Neutrophil (primary cell): Measurements from ENCODE around the gene SHF.

Source experiments
- H3K27ac ChIP-seq: fragments of 200-600 bp; sonication (generic); 2 replicates; pipeline ENCODE4 v1.5.1; 2016; ENCODE audit warnings: mild to moderate bottlenecking, moderate library complexity
- H3K27me3 ChIP-seq: fragments of 200-600 bp; sonication (generic); 2 replicates; pipeline ENCODE4 v1.6.0; 2016; ENCODE audit warnings: mild to moderate bottlenecking
- H3K36me3 ChIP-seq: fragments of 200-600 bp; sonication (generic); 2 replicates; pipeline ENCODE4 v1.5.1; 2017
- H3K4me1 ChIP-seq, 2 experiments: fragments of 200-600 bp in 1 of 2; sonication (generic) in 1 of 2; 1 replicate in 1 of 2; 2 replicates in 1 of 2; pipeline versions ENCODE4 v1.5.1 to v1.6.1; 2013 to 2016; ENCODE audit warnings: low read depth in 1 of 2, low read length in 1 of 2, mild to moderate bottlenecking in 1 of 2, moderate library complexity in 1 of 2; ENCODE audit not compliant: control insufficient read depth in 1 of 2, insufficient read depth in 1 of 2
- H3K4me3 ChIP-seq, 2 experiments: fragments of 200-600 bp in 1 of 2; sonication (generic) in 1 of 2; 1 replicate in 1 of 2; 2 replicates in 1 of 2; pipeline ENCODE4 v1.5.1; 2013 to 2016; ENCODE audit warnings: low read depth in 1 of 2, low read length in 1 of 2, mild to moderate bottlenecking in 1 of 2, moderate library complexity in 1 of 2
- H3K9me3 ChIP-seq: fragments of 200-600 bp; sonication (generic); 2 replicates; pipeline ENCODE4 v1.5.1; 2016
- CTCF ChIP-seq: fragments of 200-600 bp; sonication (generic); IDR thresholded peaks from 2 replicates; pipeline ENCODE4 v1.5.1; 2016; ENCODE audit warnings: antibody characterized with exemption

SHF gene

DNA sequence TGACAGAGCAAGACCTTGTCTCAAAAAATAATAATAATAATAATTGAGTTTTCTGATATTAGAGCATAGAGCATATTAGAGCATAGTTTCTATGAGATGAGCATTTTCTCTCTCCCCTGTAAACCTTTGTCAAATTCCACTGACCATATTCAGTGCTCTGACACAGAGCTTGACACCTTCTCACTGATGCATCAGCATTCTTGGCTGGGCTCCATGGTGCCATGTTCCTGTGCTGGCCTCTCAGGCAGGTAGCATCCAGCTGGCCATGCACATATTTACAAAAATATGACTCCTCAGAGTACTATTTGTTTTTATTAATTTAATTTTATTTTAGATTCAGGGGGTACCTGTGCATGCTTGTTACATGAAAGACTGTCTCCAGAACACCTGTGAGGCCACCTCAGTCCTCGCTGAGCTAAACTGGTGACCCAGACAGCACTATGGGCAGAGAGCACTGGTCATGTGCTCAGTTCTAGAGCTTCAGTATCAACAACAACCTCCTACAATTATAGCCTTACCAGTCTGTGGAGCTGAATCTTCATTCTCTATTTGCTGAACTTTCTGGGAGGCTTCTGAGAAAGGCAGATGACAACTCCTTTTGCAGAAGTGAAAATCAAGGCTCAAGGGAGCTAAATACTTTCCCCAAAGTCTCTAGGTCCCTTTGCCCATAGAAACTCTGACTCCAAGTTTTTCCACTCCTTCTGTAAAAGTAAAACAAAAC lies 42.6 kb upstream of the SHF start:
- Histone ChIP-seq H3K4me3 (no peak overlapping the region), H3K4me1 (no peaks in the 10 kb centered on the region), H3K36me3 (no peaks in the 10 kb centered on the region), H3K27ac (no peak overlapping the region), H3K9me3 (no peaks in the 10 kb centered on the region), H3K27me3 (no peaks in the 10 kb centered on the region)
- TF ChIP-seq CTCF: no peak

- TF ChIP-seq CTCF: no peak
- Histone ChIP-seq H3K4me1 (no peaks in the 10 kb centered on the region), H3K9me3 (no peaks in the 10 kb centered on the region), H3K36me3 (no peaks in the 10 kb centered on the region), H3K27me3 (no peaks in the 10 kb centered on the region), H3K4me3 (no peak overlapping the region), H3K27ac (no peak overlapping the region)
Observed at GRCh38 chr15:45228931-45229330, 41.2 kb upstream of the SHF start.

- no peak for TF ChIP-seq CTCF
- Histone ChIP-seq H3K27ac (no peak overlapping the region), H3K9me3 (no peaks in the 10 kb centered on the region), H3K4me1 (no peaks in the 10 kb centered on the region), H3K27me3 (peaks cover 18% of the 10 kb centered on the region), H3K36me3 (no peaks in the 10 kb centered on the region), H3K4me3 (no peak overlapping the region)
Observed at GRCh38 chr15:45225506-45226273, 37.9 kb upstream of the SHF start.

DNA sequence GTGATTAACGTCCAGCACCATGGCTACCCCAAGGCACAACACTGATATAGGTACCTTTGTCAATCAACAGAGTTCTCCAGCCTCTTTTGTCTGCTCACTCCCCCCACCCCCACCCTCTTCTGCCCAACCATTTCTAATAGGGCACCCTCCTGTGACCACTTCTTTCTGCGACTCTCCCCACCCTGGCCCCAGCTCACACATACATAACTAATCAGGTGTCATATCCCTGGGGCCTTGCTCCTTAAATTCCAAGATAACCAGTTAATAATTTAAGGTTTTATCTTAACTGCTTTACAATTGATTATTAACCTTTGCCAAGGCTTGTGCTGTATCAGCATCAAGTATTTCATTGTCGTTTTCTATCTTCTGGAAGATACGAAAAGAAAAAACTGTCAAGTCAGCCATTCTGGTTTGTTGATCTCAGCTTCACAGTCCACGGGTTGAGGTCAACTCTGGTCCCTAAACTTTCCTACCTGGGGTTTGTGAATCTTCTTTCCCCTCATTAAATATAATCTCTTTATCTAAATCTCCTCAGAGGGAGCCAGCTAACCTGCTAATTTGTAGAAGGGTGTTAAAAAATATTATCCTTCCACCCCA lies 37.0 kb upstream of the SHF start:
- no peak overlapping the region for H3K27ac ChIP-seq
- H3K27me3 ChIP-seq: peaks cover 19% of the 10 kb centered on the region
- no peak for TF ChIP-seq CTCF
- H3K36me3 ChIP-seq: no peaks in the 10 kb centered on the region
- H3K4me1 ChIP-seq: no peaks in the 10 kb centered on the region
- no peak overlapping the region for H3K4me3 ChIP-seq
- no peaks in the 10 kb centered on the region for H3K9me3 ChIP-seq

DNA sequence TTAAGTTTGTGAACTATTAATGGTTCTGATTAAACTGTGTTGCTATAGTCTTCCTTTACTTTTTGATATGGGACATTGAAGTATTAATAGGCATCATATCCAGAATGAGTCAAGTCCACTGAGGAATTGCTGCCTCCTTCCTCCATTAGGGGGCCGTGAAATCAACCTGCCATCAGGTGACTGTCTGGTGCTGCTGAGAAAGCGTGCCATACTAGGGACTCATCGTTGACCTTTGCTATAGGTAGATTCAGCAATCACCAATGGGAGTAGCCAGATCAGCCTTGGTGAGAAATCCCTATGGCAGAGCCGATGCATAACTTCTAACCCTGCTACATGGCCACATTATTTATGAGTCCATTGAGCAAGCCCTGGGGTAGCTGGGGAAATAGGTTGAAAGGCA lies 34.2 kb upstream of the SHF start:
- no peaks in the 10 kb centered on the region for H3K36me3 ChIP-seq
- no peak for TF ChIP-seq CTCF

More for the DNA sequence above, 34.2 kb upstream of the SHF start:
- H3K4me3 ChIP-seq: no peak overlapping the region
- H3K4me1 ChIP-seq: no peaks in the 10 kb centered on the region
- H3K9me3 ChIP-seq: no peaks in the 10 kb centered on the region
- H3K27ac ChIP-seq: no peak overlapping the region
- H3K27me3 ChIP-seq: peaks cover 19% of the 10 kb centered on the region
